ENCODE measurements around the gene GAS7. TPM values are rescaled to one million over a fixed set of nuclear protein-coding genes. Genes with fewer than 3 reads are reported as not detected.

The GAS7 gene
- total and polyA plus RNA-seq, 3 donors from 2014 or later = 70.2 to 184 (median 152) TPM

DNA sequence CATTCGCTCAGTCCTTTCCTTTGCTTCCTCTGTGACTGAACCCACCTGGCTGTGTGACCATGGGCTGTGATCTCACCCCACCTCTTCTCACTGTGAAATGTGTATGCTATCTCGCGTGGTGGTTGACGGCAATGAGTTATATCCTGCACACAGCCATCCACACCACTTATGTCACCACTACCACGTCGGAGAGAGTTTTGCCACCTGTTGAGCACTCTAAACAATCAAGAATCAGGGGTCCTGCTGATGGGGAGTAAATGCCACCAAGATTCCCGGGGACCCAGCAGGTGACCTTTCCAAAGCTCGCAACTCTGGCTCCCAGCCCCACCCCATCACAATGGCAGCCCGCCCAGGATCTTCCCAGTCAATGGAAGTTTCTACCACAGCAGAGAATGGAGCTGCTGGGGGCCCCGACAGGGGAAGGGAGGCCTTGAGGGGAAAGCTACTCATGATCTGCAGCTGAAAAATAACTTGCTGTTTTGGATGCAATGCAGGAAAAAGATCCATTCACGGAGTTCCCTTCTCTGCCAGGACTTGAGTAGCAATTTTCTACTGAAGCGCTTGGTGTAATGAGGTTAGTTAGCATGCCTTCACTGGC lies 267.2 kb downstream of the GAS7 start:
- no peak for DNase-seq
- no peak for TF ChIP-seq POLR2A (IDR thresholded peaks at IDR 0.05)
- TF ChIP-seq, protein P1, sequence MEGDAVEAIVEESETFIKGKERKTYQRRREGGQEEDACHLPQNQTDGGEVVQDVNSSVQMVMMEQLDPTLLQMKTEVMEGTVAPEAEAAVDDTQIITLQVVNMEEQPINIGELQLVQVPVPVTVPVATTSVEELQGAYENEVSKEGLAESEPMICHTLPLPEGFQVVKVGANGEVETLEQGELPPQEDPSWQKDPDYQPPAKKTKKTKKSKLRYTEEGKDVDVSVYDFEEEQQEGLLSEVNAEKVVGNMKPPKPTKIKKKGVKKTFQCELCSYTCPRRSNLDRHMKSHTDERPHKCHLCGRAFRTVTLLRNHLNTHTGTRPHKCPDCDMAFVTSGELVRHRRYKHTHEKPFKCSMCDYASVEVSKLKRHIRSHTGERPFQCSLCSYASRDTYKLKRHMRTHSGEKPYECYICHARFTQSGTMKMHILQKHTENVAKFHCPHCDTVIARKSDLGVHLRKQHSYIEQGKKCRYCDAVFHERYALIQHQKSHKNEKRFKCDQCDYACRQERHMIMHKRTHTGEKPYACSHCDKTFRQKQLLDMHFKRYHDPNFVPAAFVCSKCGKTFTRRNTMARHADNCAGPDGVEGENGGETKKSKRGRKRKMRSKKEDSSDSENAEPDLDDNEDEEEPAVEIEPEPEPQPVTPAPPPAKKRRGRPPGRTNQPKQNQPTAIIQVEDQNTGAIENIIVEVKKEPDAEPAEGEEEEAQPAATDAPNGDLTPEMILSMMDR (IDR thresholded peaks at IDR 0.05) = no peak
- Histone ChIP-seq H3K27me3 (no peaks in the 10 kb centered on the region), H3K27ac (no peak overlapping the region), H3K9me3 (no peaks in the 10 kb centered on the region), H3K4me1 (no peaks in the 10 kb centered on the region), H3K36me3 (ENCODE audit: low read depth, missing control alignments) (no peaks in the 10 kb centered on the region), H3K4me3 (no peak overlapping the region)
- intact Hi-C loops (cut with DNase I; ENCODE audit: low total_unique reads) = no loop called here
- WGBS, 2 donors = 87 to 88% methylated on average over 12 of the region's 12 CpGs

GRCh38 chr17:9929871-9930270 lies 268.5 kb downstream of the GAS7 start:
- intact Hi-C loops (cut with DNase I; ENCODE audit: low total_unique reads) = loop anchor here (10.0 kb wide), 1 partner anchor 685 kb away; no protein-coding TSS in a partner anchor
- Histone ChIP-seq H3K27me3 (no peaks in the 10 kb centered on the region), H3K4me3 (no peak overlapping the region), H3K36me3 (ENCODE audit: low read depth, missing control alignments) (no peaks in the 10 kb centered on the region), H3K4me1 (no peaks in the 10 kb centered on the region), H3K9me3 (no peaks in the 10 kb centered on the region), H3K27ac (no peak overlapping the region)
- TF ChIP-seq, protein P1 (IDR thresholded peaks at IDR 0.05) = no peak
- TF ChIP-seq POLR2A (IDR thresholded peaks at IDR 0.05) = no peak
- DNase-seq = no peak
- 72 to 84% methylated on average over 8 of the region's 8 CpGs for WGBS, 2 donors

- no peaks in the 10 kb centered on the region for H3K36me3 ChIP-seq (ENCODE audit: low read depth, missing control alignments)
- intact Hi-C loops (cut with DNase I; ENCODE audit: low total_unique reads) = loop anchor here (10.0 kb wide), 1 partner anchor 686 kb away; no protein-coding TSS in a partner anchor
- WGBS, 2 donors = 60 to 69% methylated on average over 13 of the region's 13 CpGs
- no peaks in the 10 kb centered on the region for H3K9me3 ChIP-seq
- TF ChIP-seq POLR2A (IDR thresholded peaks at IDR 0.05) = no peak
- TF ChIP-seq, protein P1 (IDR thresholded peaks at IDR 0.05) = peak in 1 of 3 experiments; percentile 18
- H3K27ac ChIP-seq = no peak overlapping the region
- no peaks in the 10 kb centered on the region for H3K27me3 ChIP-seq
- no peaks in the 10 kb centered on the region for H3K4me1 ChIP-seq
- DNase-seq = no peak
- no peak overlapping the region for H3K4me3 ChIP-seq
Observed at GRCh38 chr17:9928601-9929333, 269.6 kb downstream of the GAS7 start.

- no peaks in the 10 kb centered on the region for H3K9me3 ChIP-seq
- no peak overlapping the region for H3K4me3 ChIP-seq
- no peaks in the 10 kb centered on the region for H3K27me3 ChIP-seq
- no peaks in the 10 kb centered on the region for H3K36me3 ChIP-seq (ENCODE audit: low read depth, missing control alignments)
- no peak for DNase-seq
- TF ChIP-seq POLR2A (IDR thresholded peaks at IDR 0.05) = no peak
- TF ChIP-seq, protein P1 (IDR thresholded peaks at IDR 0.05) = no peak
- H3K27ac ChIP-seq = no peak overlapping the region
- intact Hi-C loops (cut with DNase I; ENCODE audit: low total_unique reads) = loop anchor here (10.0 kb wide), 1 partner anchor 689 kb away; no protein-coding TSS in a partner anchor
- H3K4me1 ChIP-seq = no peaks in the 10 kb centered on the region
- WGBS, 2 donors = 90 to 92% methylated on average over 14 to 16 of the region's 21 CpGs
Observed at GRCh38 chr17:9926150-9926804, 272.1 kb downstream of the GAS7 start.
